MCF 10A (cell line): ENCODE measurements around the gene CNTN6. TPM values are rescaled to one million over a fixed set of nuclear protein-coding genes. Genes with fewer than 3 reads are reported as not detected.

Source experiments
- BruUV-seq: library from RNA; stranded (reverse); fragments of 400-500 nt; replicated peaks from 2 replicates; lab custom pipeline; 2021; lab: Mats Ljungman, UMichigan
- CTCF ChIA-PET: fragments of 300-600 bp; sonication (Branson Sonifier 250); formaldehyde crosslinking; extraction: SDS; loops from one replicate; lab custom pipeline; 2021; ENCODE audit warnings: antibody characterized with exemption, inconsistent platforms; lab: Yijun Ruan, JAX
- POLR2A ChIA-PET: fragments of 300-600, 350-650 bp; sonication (Branson Sonifier 250); formaldehyde crosslinking; extraction: SDS; loops from one replicate; lab custom pipeline; 2020; ENCODE audit warnings: antibody characterized with exemption, inconsistent platforms; lab: Yijun Ruan, JAX
- DNase-seq: peaks from one replicate; pipeline ENCODE4 v3.0.0-alpha.2; 2018; ENCODE audit not compliant: unreplicated experiment
- H3K27ac Mint-ChIP-seq: one replicate; pipeline ENCODE4 v1.8.0; 2022; ENCODE audit warnings: mild to moderate bottlenecking, low read depth, mixed read lengths; ENCODE audit not compliant: unreplicated experiment
- H3K27me3 Mint-ChIP-seq: one replicate; pipeline ENCODE4 v1.8.0; 2022; ENCODE audit warnings: mixed read lengths; ENCODE audit not compliant: insufficient read depth, unreplicated experiment
- H3K36me3 Mint-ChIP-seq: one replicate; pipeline ENCODE4 v1.8.0; 2022; ENCODE audit warnings: mild to moderate bottlenecking, moderate library complexity, mixed read lengths; ENCODE audit not compliant: insufficient read depth, unreplicated experiment
- H3K4me1 Mint-ChIP-seq: one replicate; pipeline ENCODE4 v1.8.0; 2022; ENCODE audit warnings: mixed read lengths; ENCODE audit not compliant: insufficient read depth, unreplicated experiment
- H3K4me3 Mint-ChIP-seq: one replicate; pipeline ENCODE4 v1.8.0; 2022; ENCODE audit warnings: mild to moderate bottlenecking, moderate library complexity, mixed read lengths; ENCODE audit not compliant: unreplicated experiment
- H3K9me3 Mint-ChIP-seq: one replicate; pipeline ENCODE4 v1.8.0; 2022; ENCODE audit warnings: mixed read lengths; ENCODE audit not compliant: unreplicated experiment
- CTCF ChIP-seq: fragments of 200-600 bp; IDR thresholded peaks from one replicate; pipeline ENCODE4 v1.8.0; 2022; ENCODE audit warnings: antibody characterized with exemption, mild to moderate bottlenecking; ENCODE audit not compliant: unreplicated experiment
- intact Hi-C: fragments of 100-400 bp; cut with micrococcal nuclease; formaldehyde crosslinking; loops from 2 replicates; pipeline ENCODE4 v1.14.1; 2022
- total RNA-seq: library from RNA; stranded (reverse); gene quantifications from 2 replicates; pipeline ENCODE4 v1.2.3, GENCODE V29; 2022

Gene CNTN6
- total RNA-seq, 1 experiment from 2014 or later = not detected

DNA sequence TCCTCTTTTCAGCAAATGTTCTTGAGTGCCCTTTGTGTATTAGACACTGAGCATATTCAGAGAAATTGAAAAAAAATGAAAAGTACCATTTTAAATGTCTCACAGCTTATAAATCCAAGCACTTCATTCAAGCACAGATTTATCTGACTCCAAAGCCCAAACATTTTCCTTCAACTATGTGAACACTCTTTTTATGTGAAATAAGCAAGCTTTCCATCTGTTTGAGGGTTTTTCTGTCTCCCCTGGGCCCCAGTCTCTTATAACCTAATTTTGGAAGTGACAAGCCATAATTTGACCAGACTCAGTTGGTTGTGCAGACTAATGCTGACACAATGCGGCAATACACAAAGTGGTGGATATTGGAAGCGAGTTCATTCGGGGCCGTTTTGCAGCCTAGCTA lies 170.3 kb downstream of the CNTN6 start:
- H3K4me1 Mint-ChIP-seq = no peaks in the 10 kb centered on the region
- intact Hi-C loops = no loop called here
- peaks cover 5% of the 10 kb centered on the region for H3K9me3 Mint-ChIP-seq
- no peak overlapping the region for H3K27ac Mint-ChIP-seq
- no peak for TF ChIP-seq CTCF
- ChIA-PET POLR2A (no interaction called here), CTCF (interaction anchor here (0.7 kb wide), 1 partner anchor 18 kb away, joined by 3 read pairs; no protein-coding TSS in a partner anchor)
- H3K27me3 Mint-ChIP-seq = no peaks in the 10 kb centered on the region
- H3K4me3 Mint-ChIP-seq = no peak overlapping the region
- no peaks in the 10 kb centered on the region for H3K36me3 Mint-ChIP-seq
- DNase-seq = no peak
- BruUV-seq = no TSS peak

- Mint-ChIP-seq H3K4me1 (no peaks in the 10 kb centered on the region), H3K27me3 (no peaks in the 10 kb centered on the region), H3K4me3 (no peak overlapping the region), H3K9me3 (peaks cover 10% of the 10 kb centered on the region), H3K36me3 (no peaks in the 10 kb centered on the region), H3K27ac (no peak overlapping the region)
- BruUV-seq = no TSS peak
- POLR2A ChIA-PET = no interaction called here
- intact Hi-C loops = no loop called here
- no peak for DNase-seq
- CTCF ChIA-PET = interaction anchor here (0.6 kb wide), 1 partner anchor 1063 kb away, joined by 5 read pairs; no protein-coding TSS in a partner anchor
- no peak for TF ChIP-seq CTCF
Measured at GRCh38 chr3:1269808-1270207, 177.0 kb downstream of the CNTN6 start.

GRCh38 chr3:1272546-1273265 lies 179.9 kb downstream of the CNTN6 start:
- CTCF ChIA-PET = interaction anchor here (0.5 to 1.3 kb wide), 4 partner anchors 16 to 23 kb away, joined by 3 to 4 read pairs (median 3); no protein-coding TSS in a partner anchor
- TF ChIP-seq CTCF = no peak
- Mint-ChIP-seq H3K36me3 (no peaks in the 10 kb centered on the region), H3K4me1 (no peaks in the 10 kb centered on the region), H3K27ac (no peak overlapping the region), H3K9me3 (peaks cover 10% of the 10 kb centered on the region), H3K4me3 (no peak overlapping the region), H3K27me3 (no peaks in the 10 kb centered on the region)
- intact Hi-C loops = no loop called here
- DNase-seq = no peak
- BruUV-seq = no TSS peak
- POLR2A ChIA-PET = no interaction called here

GRCh38 chr3:1275495-1275894 lies 182.7 kb downstream of the CNTN6 start:
- Mint-ChIP-seq H3K9me3 (peaks cover 10% of the 10 kb centered on the region), H3K36me3 (no peaks in the 10 kb centered on the region), H3K27me3 (no peaks in the 10 kb centered on the region), H3K27ac (no peak overlapping the region), H3K4me1 (no peaks in the 10 kb centered on the region), H3K4me3 (no peak overlapping the region)
- peak; percentile 49 for DNase-seq
- ChIA-PET CTCF (interaction anchor here (0.5 to 2.0 kb wide), 23 partner anchors 10 to 1413 kb away, joined by 3 to 7 read pairs (median 3); no protein-coding TSS in a partner anchor), POLR2A (interaction anchor here (0.7 kb wide), 1 partner anchor 148 kb away, joined by 3 read pairs; no protein-coding TSS in a partner anchor)
- intact Hi-C loops = loop anchor here (1.0 to 5.0 kb wide), 2 partner anchors 297 to 713 kb away; no protein-coding TSS in a partner anchor
- BruUV-seq = no TSS peak
- peak; percentile 45 for TF ChIP-seq CTCF
